Measurements from ENCODE around the gene GLYR1.
"Not testable (repeated sequence)": the region's sequence is repeated elsewhere in the genome, so short reads cannot be mapped to it uniquely, and the experiment has no call there.

GLYR1 gene

DNA sequence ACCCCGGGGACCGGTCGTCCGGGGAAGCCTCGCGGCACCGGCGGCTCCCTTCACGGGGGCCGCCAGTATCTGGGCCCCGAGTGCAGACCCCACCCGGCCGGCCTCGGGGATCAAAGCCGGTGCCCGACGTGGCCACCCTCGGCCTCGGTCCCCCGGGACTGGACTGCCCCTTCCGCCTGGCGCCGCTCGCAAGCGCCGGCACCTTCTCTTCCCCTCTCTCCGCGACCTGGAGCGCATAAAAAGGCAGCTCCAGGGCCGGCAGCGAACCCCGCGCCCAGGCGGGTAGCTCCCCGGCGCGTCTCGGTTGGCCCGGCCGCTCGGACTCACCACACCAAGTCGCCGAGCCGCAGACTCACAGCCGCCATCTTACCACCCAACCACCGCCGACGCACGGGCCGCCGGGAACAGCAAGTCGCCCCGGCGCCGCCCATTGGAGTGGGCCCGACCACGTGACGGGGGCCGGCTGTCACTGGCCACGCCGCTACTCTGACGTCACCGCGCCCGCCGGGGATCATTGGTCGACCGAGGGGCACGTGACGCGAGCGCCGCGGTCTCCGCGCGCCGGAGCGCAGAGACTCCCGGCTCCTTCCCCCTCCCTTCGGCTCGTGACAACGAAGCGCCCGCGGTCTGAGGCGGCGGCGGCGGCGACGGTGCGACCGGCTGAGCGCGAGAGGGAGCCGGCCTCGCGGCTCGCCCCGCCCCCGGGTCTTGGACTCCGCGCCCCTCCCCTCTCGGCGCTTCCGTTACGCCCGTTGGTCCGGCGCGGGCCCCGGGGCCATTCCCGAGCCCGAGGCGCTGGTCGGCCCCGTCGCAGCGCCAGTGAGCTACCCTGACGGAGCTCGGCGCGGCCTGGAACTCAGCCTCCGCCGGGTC, at the start of gene GLYR1, which contains the start of gene UBN1:
Gene GLYR1 (minus strand): TSS at position 388 of the 873 bp plus-strand sequence. CDS start 23 bp downstream, at position 365.
Gene UBN1 (plus strand): TSS at position 581 of the 873 bp plus-strand sequence. CDS start 5,437 bp downstream, outside the sequence.
- DNase-seq, result peak; percentile 92

GRCh38 chr16:4896761-4897160, 49.7 kb upstream of the GLYR1 start:
- not testable (repeated sequence) for DNase-seq

- no peak for DNase-seq
Observed at GRCh38 chr16:4895366-4895765, 48.3 kb upstream of the GLYR1 start.

DNA sequence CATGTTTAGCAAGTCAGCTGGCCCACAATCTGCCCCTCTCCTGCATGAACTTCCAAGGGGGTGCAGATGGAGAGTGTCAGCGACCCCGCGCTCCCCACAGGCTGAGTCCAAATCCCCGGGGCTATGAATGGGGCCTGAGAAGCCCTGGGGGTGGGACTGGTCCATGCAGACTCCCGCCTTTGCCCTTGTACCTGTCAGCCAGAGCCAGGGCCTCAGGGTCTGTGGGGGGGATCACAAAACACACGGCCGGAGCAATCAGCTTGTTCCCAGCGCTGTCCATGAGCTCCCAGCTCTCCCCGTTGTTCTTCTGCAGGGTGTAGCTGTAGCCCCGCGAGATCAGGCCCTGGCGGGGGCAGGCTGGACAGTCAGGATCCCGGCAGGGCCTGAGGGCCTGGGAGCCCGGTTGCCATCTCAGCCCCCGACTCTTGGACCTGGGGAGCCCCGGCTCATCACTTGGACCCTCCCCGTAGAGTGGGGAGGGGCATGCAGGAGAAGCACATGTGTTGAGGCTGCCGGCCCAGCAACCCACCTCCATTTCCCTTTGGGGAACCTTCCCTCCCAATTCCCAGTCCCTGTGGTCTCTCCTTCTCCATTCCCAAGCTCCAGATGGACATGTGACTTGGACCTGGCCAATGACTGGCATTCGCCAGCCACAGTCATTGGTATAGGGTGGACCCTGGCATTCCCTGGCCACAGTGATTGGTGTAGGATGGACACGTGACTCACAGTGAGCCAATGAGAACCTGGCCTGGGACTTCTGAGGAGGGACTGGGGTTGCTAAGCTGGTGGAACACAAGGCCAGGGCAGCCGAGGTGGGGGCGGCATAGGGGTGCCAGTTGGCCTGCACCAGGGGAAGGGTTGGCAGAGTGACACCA, 47.4 kb upstream of the GLYR1 start:
- no peak for DNase-seq

GRCh38 chr16:4893103-4893862, 46.2 kb upstream of the GLYR1 start:
- no peak for DNase-seq

DNA sequence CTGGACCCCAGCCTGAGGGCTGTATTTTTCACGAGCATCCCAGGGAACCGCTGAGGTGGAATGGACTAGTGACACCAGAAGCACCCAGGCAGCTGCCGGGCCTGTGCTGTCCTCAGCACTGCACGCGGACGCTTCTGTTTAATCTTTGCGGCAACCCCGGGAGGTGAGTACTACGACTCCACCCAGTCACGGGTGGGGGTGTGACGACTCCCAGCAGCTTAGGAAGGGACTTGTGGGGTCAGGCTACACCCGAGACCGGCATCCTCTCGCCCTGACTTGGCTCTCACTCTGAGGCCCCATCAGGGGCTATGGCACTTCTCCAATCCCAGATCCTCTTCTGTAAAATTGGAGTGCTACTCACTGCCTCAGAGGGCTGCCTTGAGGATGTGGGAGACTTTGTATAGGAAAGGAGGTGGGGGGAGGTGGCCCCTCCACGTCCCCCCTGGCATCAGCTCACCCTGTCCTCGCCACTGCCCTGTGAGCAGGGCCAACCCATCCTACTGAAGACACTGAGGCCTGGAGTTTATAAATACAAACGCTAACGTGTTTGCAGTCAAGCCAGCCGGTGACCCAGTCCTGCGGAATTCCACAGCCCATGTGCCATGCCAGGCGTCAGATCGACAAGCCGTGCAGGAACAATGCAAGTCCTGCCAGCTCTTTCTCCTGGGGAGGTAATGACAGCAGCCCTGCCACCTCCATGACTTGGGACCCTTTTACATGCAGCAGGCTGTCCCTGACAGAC, 45.4 kb upstream of the GLYR1 start:
- no peak for DNase-seq

- no peak for DNase-seq
Observed at GRCh38 chr16:4891886-4892216, 44.8 kb upstream of the GLYR1 start.

DNA sequence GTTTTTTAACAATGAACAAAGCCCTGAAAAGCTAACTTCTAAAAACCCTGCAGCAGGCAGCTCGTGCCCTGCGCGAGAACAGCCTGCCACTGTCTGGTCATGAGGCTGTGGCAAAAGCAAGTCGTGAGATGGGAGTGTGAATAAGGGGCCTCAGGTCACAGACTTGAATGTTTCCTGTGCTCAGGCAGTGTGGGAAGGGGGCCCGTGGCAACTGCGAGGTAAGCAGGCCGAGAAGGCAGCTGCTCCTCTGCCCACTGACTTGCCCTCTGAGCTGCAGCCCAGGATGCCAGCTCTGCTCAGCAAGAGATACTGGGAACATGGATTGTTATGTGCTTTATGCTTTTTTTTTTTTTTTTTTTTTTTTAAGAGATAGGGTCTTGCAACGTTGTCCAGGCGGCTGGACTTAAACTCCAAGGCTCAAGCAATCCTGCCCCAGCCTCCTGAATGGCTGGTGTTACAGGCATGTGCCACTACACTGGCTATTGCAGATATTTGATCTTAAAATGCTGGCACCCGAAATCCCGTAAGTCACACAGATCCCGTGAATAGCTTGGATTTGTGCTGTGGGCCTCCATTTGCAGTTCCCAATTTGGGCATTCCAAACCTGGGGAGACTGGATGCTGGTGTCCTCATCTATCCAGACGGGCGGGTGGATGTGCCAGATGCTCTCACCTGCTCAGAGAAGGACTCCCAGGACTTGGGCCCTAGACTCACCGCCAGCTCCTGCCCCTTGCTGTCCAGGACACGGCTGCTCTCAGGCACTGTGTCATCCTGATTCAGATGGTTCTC, 44.2 kb upstream of the GLYR1 start:
- no peak for DNase-seq

GRCh38 chr16:4890686-4891085, 43.6 kb upstream of the GLYR1 start:
- DNase-seq, result no peak

GRCh38 chr16:4890026-4890425, 42.9 kb upstream of the GLYR1 start:
- DNase-seq, result no peak

- DNase-seq, result no peak
Observed at GRCh38 chr16:4888428-4889135, 41.5 kb upstream of the GLYR1 start.

- DNase-seq, result no peak
Observed at GRCh38 chr16:4886151-4886550, 39.1 kb upstream of the GLYR1 start.

- DNase-seq, result no peak
Observed at GRCh38 chr16:4884972-4885874, 38.1 kb upstream of the GLYR1 start.

- no peak for DNase-seq
Observed at GRCh38 chr16:4884209-4884608, 37.1 kb upstream of the GLYR1 start.

DNA sequence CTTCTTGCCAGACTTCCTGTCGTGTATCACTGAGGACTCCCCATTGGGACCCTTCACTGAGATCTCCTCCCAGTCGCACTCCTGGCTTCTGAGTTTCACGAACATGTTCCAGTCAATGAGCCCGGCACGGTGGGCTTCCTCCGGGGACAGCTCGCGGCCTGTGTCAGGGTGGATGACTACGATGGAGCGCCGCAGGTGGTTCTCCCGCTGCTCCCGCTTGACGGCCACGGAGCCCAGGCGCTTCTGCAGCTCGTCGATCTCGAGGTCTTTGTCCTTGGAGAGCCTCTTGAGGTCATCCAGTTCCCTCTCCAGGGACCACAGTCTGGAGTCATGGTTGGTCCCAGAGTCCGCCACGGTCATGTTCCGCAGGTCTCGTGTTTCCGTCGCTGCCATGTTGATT, 36.4 kb upstream of the GLYR1 start:
- no peak for DNase-seq

- no peak for DNase-seq
Observed at GRCh38 chr16:4882633-4883285, 35.7 kb upstream of the GLYR1 start.

GRCh38 chr16:4882000-4882632, 35.0 kb upstream of the GLYR1 start:
- DNase-seq, result no peak

GRCh38 chr16:4880006-4880580, 33.0 kb upstream of the GLYR1 start:
- no peak for DNase-seq

All from NCI-H510A (cell line).